Inflammatory macrophage treated with lipopolysaccharide for 1 hour (primary cell): ENCODE results near the gene JPH4.
A peak's percentile ranks its signal among the peaks of the same experiment; 100 is the strongest.

Experiments
- DNase-seq, 2 donors: peaks; one replicate each; pipeline ENCODE4 v3.0.0-alpha.2; 2020 to 2022

JPH4 gene

GRCh38 chr14:23561873-23562821 is 16.4 kb downstream of the JPH4 start:
- DNase-seq = no peak

GRCh38 chr14:23561259-23561658 is 17.3 kb downstream of the JPH4 start:
- no peak for DNase-seq

GRCh38 chr14:23559926-23560520 is 18.6 kb downstream of the JPH4 start:
- no peak for DNase-seq

GRCh38 chr14:23559010-23559925 is 19.3 kb downstream of the JPH4 start:
- DNase-seq = peak in 1 of 2 donors; percentile 74

- no peak for DNase-seq
These were observed 20.1 kb downstream of the JPH4 start for GRCh38 chr14:23558346-23559009.

- no peak for DNase-seq
These were observed 20.6 kb downstream of the JPH4 start for GRCh38 chr14:23557946-23558345.

GRCh38 chr14:23557521-23557920 is 21.1 kb downstream of the JPH4 start:
- DNase-seq = no peak

GRCh38 chr14:23556700-23557440 is 21.7 kb downstream of the JPH4 start:
- DNase-seq = no peak

GRCh38 chr14:23555882-23556699 is 22.5 kb downstream of the JPH4 start, which contains the start of gene THTPA:
TSS of gene THTPA (plus strand) at chr14:23556271. CDS start at chr14:23556758, 487 bp downstream.
- peak; percentile 83 to 85 for DNase-seq

- no peak for DNase-seq
These were observed 23.1 kb downstream of the JPH4 start for GRCh38 chr14:23555533-23555881.

GRCh38 chr14:23551266-23552028 is 27.1 kb downstream of the JPH4 start, which contains the start of gene ZFHX2:
TSS of gene ZFHX2 (minus strand) at chr14:23551765. CDS start at chr14:23535325, 16,440 bp downstream.
- DNase-seq = peak; percentile 52 to 65

- no peak for DNase-seq
These were observed 27.8 kb downstream of the JPH4 start for GRCh38 chr14:23550812-23551265.

GRCh38 chr14:23550131-23550811 is 28.3 kb downstream of the JPH4 start:
- no peak for DNase-seq

- DNase-seq = peak in 1 of 2 donors; percentile 44
These were observed 30.0 kb downstream of the JPH4 start for GRCh38 chr14:23548351-23549318.

- no peak for DNase-seq
These were observed 30.7 kb downstream of the JPH4 start for GRCh38 chr14:23547924-23548323.

- DNase-seq = no peak
These were observed 32.0 kb downstream of the JPH4 start for GRCh38 chr14:23546450-23547035.

- no peak for DNase-seq
These were observed 32.7 kb downstream of the JPH4 start for GRCh38 chr14:23545740-23546365.
